Smooth muscle cell (in vitro differentiated cells): ENCODE measurements around the gene PCDHA5. TPM values are rescaled to one million over a fixed set of nuclear protein-coding genes. Genes with fewer than 3 reads are reported as not detected.

Experiments used
- DNase-seq: peaks from one replicate; lab custom pipeline; 2025; ENCODE audit not compliant: unreplicated experiment; lab: John Stamatoyannopoulos, UW
- H2AFZ ChIP-seq: fragments of 200-600 bp; sonication (generic); 2 replicates; pipeline ENCODE4 v1.6.0; 2016; ENCODE audit warnings: antibody characterized with exemption, low read depth, mild to moderate bottlenecking
- H3F3A ChIP-seq: fragments of 200-600 bp; sonication (generic); 2 replicates; pipeline ENCODE4 v1.6.0; 2017; ENCODE audit warnings: antibody characterized with exemption, low read depth
- H3K27ac ChIP-seq: fragments of 200-600 bp; sonication (generic); 2 replicates; pipeline ENCODE4 v1.5.1; 2016; ENCODE audit warnings: low read depth, mild to moderate bottlenecking
- H3K27me3 ChIP-seq: fragments of 200-600 bp; sonication (generic); 2 replicates; pipeline ENCODE4 v1.6.1; 2016; ENCODE audit warnings: low read depth, mild to moderate bottlenecking
- H3K36me3 ChIP-seq: fragments of 200-600 bp; sonication (generic); 2 replicates; pipeline ENCODE4 v1.5.1; 2016; ENCODE audit warnings: low read depth
- H3K4me1 ChIP-seq: fragments of 200-600 bp; sonication (generic); 2 replicates; pipeline ENCODE4 v1.5.1; 2016; ENCODE audit warnings: low read depth
- H3K4me2 ChIP-seq: fragments of 200-600 bp; sonication (generic); 2 replicates; pipeline ENCODE4 v1.6.0; 2016; ENCODE audit warnings: mild to moderate bottlenecking
- H3K4me3 ChIP-seq: fragments of 200-600 bp; sonication (generic); 2 replicates; pipeline ENCODE4 v1.5.1; 2016; ENCODE audit warnings: mild to moderate bottlenecking
- H3K79me2 ChIP-seq: fragments of 200-600 bp; sonication (generic); 2 replicates; pipeline ENCODE4 v1.6.0; 2016; ENCODE audit warnings: low read depth, mild to moderate bottlenecking
- H3K9ac ChIP-seq: fragments of 200-600 bp; sonication (generic); 2 replicates; pipeline ENCODE4 v1.6.0; 2016; ENCODE audit warnings: low read depth
- H3K9me3 ChIP-seq: fragments of 200-600 bp; sonication (generic); replicated peaks from 2 replicates; pipeline ENCODE4 v1.5.1; 2016; ENCODE audit warnings: low read depth
- H4K20me1 ChIP-seq: fragments of 200-600 bp; sonication (generic); 2 replicates; pipeline ENCODE4 v1.6.0; 2016; ENCODE audit warnings: low read depth
- CTCF ChIP-seq: fragments of 200-600 bp; sonication (generic); IDR thresholded peaks from 2 replicates; pipeline ENCODE4 v1.5.1; 2017; ENCODE audit warnings: borderline replicate concordance, mild to moderate bottlenecking, antibody characterized with exemption; ENCODE audit not compliant: insufficient read depth, poor library complexity, severe bottlenecking
- WGBS: methylation state at CpG from one replicate; pipeline ENCODE4 v1.1.7; 2016; ENCODE audit warnings: low lambda C conversion rate; 5-methylcytosine and 5-hydroxymethylcytosine counted together
- polyA plus RNA-seq: library from polyadenylated mRNA; unstranded; fragments of >200 nt; fragmentation: Nextera tagmentation; extraction: Ambion mirVana; gene quantifications from 2 replicates; pipeline ENCODE4 v1.2.1, GENCODE V29; 2016
- total RNA-seq: library from RNA; depleted of rRNA; stranded (reverse); fragments of >200 nt; gene quantifications from 2 replicates; pipeline ENCODE4 v1.2.3, GENCODE V29; 2014

PCDHA5 gene
- total and polyA plus RNA-seq, 2 experiments from 2014 or later: 0.05 to 0.31 TPM

DNA sequence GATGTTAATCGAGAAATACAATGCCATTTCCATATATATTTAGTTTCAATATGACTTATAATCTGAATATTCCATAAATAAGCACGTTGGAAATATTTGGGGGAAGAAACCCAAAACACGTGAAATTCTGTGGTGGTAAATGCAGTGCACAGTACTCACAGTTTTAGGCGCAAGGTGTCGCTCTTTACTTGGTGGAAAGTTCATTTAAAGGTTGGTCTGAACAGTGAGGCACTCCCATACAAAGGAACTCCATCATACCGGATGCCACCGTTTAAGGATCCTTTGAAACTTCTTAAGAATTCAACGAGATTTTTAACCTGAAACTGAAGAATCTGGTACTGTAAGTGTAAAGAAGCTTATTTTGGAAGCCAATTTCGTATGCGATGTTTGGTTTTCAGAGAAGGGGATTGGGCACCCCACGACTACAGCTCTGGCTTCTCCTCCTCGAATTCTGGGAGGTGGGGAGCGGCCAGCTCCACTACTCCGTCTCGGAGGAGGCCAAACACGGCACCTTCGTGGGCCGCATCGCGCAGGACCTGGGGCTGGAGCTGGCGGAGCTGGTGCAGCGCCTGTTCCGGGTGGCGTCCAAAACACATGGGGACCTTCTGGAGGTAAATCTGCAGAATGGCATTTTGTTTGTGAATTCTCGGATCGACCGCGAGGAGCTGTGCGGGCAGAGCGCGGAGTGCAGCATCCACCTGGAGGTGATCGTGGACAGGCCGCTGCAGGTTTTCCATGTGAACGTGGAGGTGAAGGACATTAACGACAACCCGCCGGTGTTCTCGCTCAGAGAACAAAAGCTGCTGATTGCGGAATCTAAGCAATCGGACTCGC is 47.5 kb downstream of the PCDHA5 start, which contains the start of gene PCDHA11:
TSS of gene PCDHA11 (plus strand) at position 237 of the 834 bp plus-strand sequence. CDS start at position 384, 147 bp downstream.
- TF ChIP-seq CTCF: peak; percentile 26
- WGBS: 57% methylated on average over 41 of the region's 41 CpGs
- H3K36me3 ChIP-seq: no peaks in the 10 kb centered on the region
- H3K27ac ChIP-seq: no peak within 1 kb of the TSS
- H4K20me1 ChIP-seq: peaks cover 4% of the 10 kb centered on the region
- peak within 1 kb of the TSS; percentile 71 for H3K4me2 ChIP-seq
- H3F3A ChIP-seq: no peaks in the 10 kb centered on the region
- no peak within 1 kb of the TSS for H2AFZ ChIP-seq
- H3K4me3 ChIP-seq: peak within 1 kb of the TSS; percentile 47
- no peaks in the 10 kb centered on the region for H3K9me3 ChIP-seq
- no peak within 1 kb of the TSS for H3K9ac ChIP-seq
- peaks cover 4% of the 10 kb centered on the region for H3K79me2 ChIP-seq
- no peak for DNase-seq
- H3K27me3 ChIP-seq: no peaks in the 10 kb centered on the region
- H3K4me1 ChIP-seq: no peaks in the 10 kb centered on the region

- no peaks in the 10 kb centered on the region for H3K36me3 ChIP-seq
- H3K9ac ChIP-seq: no peak overlapping the region
- H3K4me2 ChIP-seq: peak overlapping the region; percentile 71
- H3K27me3 ChIP-seq: no peaks in the 10 kb centered on the region
- no peaks in the 10 kb centered on the region for H3K9me3 ChIP-seq
- no peak overlapping the region for H2AFZ ChIP-seq
- H3K4me1 ChIP-seq: peaks cover 4% of the 10 kb centered on the region
- WGBS: 97% methylated on average over 5 of the region's 5 CpGs
- no peaks in the 10 kb centered on the region for H3F3A ChIP-seq
- no peak overlapping the region for H3K27ac ChIP-seq
- DNase-seq: no peak
- TF ChIP-seq CTCF: peak; percentile 19
- peaks cover 4% of the 10 kb centered on the region for H3K79me2 ChIP-seq
- peak overlapping the region; percentile 47 for H3K4me3 ChIP-seq
- peaks cover 4% of the 10 kb centered on the region for H4K20me1 ChIP-seq
These were observed 48.1 kb downstream of the PCDHA5 start for GRCh38 chr5:140869555-140869886.

GRCh38 chr5:140870221-140871201 is 49.1 kb downstream of the PCDHA5 start:
- WGBS: 98% methylated on average over 95 of the region's 114 CpGs
- DNase-seq: no peak
- no peaks in the 10 kb centered on the region for H3K9me3 ChIP-seq
- peaks cover 9% of the 10 kb centered on the region for H3K4me1 ChIP-seq
- H4K20me1 ChIP-seq: no peaks in the 10 kb centered on the region
- H2AFZ ChIP-seq: no peak overlapping the region
- H3K27me3 ChIP-seq: no peaks in the 10 kb centered on the region
- no peak overlapping the region for H3K4me2 ChIP-seq
- H3F3A ChIP-seq: no peaks in the 10 kb centered on the region
- no peak overlapping the region for H3K27ac ChIP-seq
- peaks cover 2% of the 10 kb centered on the region for H3K79me2 ChIP-seq
- no peak overlapping the region for H3K9ac ChIP-seq
- TF ChIP-seq CTCF: no peak
- no peak overlapping the region for H3K4me3 ChIP-seq
- H3K36me3 ChIP-seq: no peaks in the 10 kb centered on the region

Other genes with a start within 250 kb of the PCDHA5 start
- gene CD14, start 188.4 kb upstream of the PCDHA5 start, total RNA-seq: 0.54 TPM in 1 of 2 replicates, not detected in the other
- gene CD14, start 188.4 kb upstream of the PCDHA5 start, polyA plus RNA-seq: 0.09 and 0.69 TPM in 2 replicates
- 3.3 and 11.4 TPM in 2 replicates for gene TMCO6, start 182.2 kb upstream of the PCDHA5 start, total RNA-seq
- 4.4 and 5.9 TPM in 2 replicates for gene TMCO6, start 182.2 kb upstream of the PCDHA5 start, polyA plus RNA-seq
- 24.3 and 63.0 TPM in 2 replicates for gene NDUFA2, start 174.0 kb upstream of the PCDHA5 start, total RNA-seq
- gene NDUFA2, start 174.0 kb upstream of the PCDHA5 start, polyA plus RNA-seq: 120 and 126 TPM in 2 replicates
- gene IK, start 173.8 kb upstream of the PCDHA5 start, total RNA-seq: 85.1 and 87.5 TPM in 2 replicates
- 77.6 and 79.3 TPM in 2 replicates for gene IK, start 173.8 kb upstream of the PCDHA5 start, polyA plus RNA-seq
- gene WDR55, start 156.7 kb upstream of the PCDHA5 start, total RNA-seq: 11.2 and 14.2 TPM in 2 replicates
- 20.6 and 23.6 TPM in 2 replicates for gene WDR55, start 156.7 kb upstream of the PCDHA5 start, polyA plus RNA-seq
- gene DND1, start 148.0 kb upstream of the PCDHA5 start, total RNA-seq: 0.27 and 2.2 TPM in 2 replicates
- gene DND1, start 148.0 kb upstream of the PCDHA5 start, polyA plus RNA-seq: 0.31 and 0.64 TPM in 2 replicates
- 29.4 and 54.5 TPM in 2 replicates for gene HARS1, start 130.2 kb upstream of the PCDHA5 start, total RNA-seq
- gene HARS1, start 130.2 kb upstream of the PCDHA5 start, polyA plus RNA-seq: 72.1 and 83.8 TPM in 2 replicates
- 15.3 and 19.3 TPM in 2 replicates for gene HARS2, start 130.2 kb upstream of the PCDHA5 start, total RNA-seq
- gene HARS2, start 130.2 kb upstream of the PCDHA5 start, polyA plus RNA-seq: 24.3 and 25.7 TPM in 2 replicates
- 32.9 and 39.7 TPM in 2 replicates for gene ZMAT2, start 121.2 kb upstream of the PCDHA5 start, total RNA-seq
- gene ZMAT2, start 121.2 kb upstream of the PCDHA5 start, polyA plus RNA-seq: 34.6 and 37.2 TPM in 2 replicates
- gene PCDHA1, start 35.5 kb upstream of the PCDHA5 start, total RNA-seq: 0.04 TPM in 1 of 2 replicates, not detected in the other
- gene PCDHA1, start 35.5 kb upstream of the PCDHA5 start, polyA plus RNA-seq: not detected in 2 replicates
- gene PCDHA2, start 26.8 kb upstream of the PCDHA5 start, total RNA-seq: 3.0 and 4.7 TPM in 2 replicates
- gene PCDHA2, start 26.8 kb upstream of the PCDHA5 start, polyA plus RNA-seq: 2.5 and 2.7 TPM in 2 replicates
- gene PCDHA3, start 20.6 kb upstream of the PCDHA5 start, total RNA-seq: 3.2 and 3.9 TPM in 2 replicates
- gene PCDHA3, start 20.6 kb upstream of the PCDHA5 start, polyA plus RNA-seq: 0.47 and 0.89 TPM in 2 replicates
- gene PCDHA4, start 14.5 kb upstream of the PCDHA5 start, total RNA-seq: 7.1 and 10.8 TPM in 2 replicates
- gene PCDHA4, start 14.5 kb upstream of the PCDHA5 start, polyA plus RNA-seq: 4.1 and 5.0 TPM in 2 replicates
- gene PCDHA6, start 6.3 kb downstream of the PCDHA5 start, total RNA-seq: 1.2 and 2.4 TPM in 2 replicates
- gene PCDHA6, start 6.3 kb downstream of the PCDHA5 start, polyA plus RNA-seq: 0.17 and 0.22 TPM in 2 replicates
- 2.4 and 3.1 TPM in 2 replicates for gene PCDHA7, start 12.7 kb downstream of the PCDHA5 start, total RNA-seq
- 0.37 and 1.0 TPM in 2 replicates for gene PCDHA7, start 12.7 kb downstream of the PCDHA5 start, polyA plus RNA-seq
- gene PCDHA8, start 19.6 kb downstream of the PCDHA5 start, total RNA-seq: 0.40 and 0.94 TPM in 2 replicates
- 0.40 and 0.45 TPM in 2 replicates for gene PCDHA8, start 19.6 kb downstream of the PCDHA5 start, polyA plus RNA-seq
- gene PCDHA9, start 26.8 kb downstream of the PCDHA5 start, total RNA-seq: 1.7 and 2.1 TPM in 2 replicates
- 0.27 and 0.43 TPM in 2 replicates for gene PCDHA9, start 26.8 kb downstream of the PCDHA5 start, polyA plus RNA-seq
- 16.1 and 19.6 TPM in 2 replicates for gene PCDHA10, start 34.3 kb downstream of the PCDHA5 start, total RNA-seq
- 9.0 and 10.1 TPM in 2 replicates for gene PCDHA10, start 34.3 kb downstream of the PCDHA5 start, polyA plus RNA-seq
- 2.1 and 3.8 TPM in 2 replicates for gene PCDHA11, start 47.3 kb downstream of the PCDHA5 start, total RNA-seq
- gene PCDHA11, start 47.3 kb downstream of the PCDHA5 start, polyA plus RNA-seq: 1.6 and 3.0 TPM in 2 replicates
- 7.3 and 9.6 TPM in 2 replicates for gene PCDHA12, start 53.7 kb downstream of the PCDHA5 start, total RNA-seq
- 2.2 and 2.9 TPM in 2 replicates for gene PCDHA12, start 53.7 kb downstream of the PCDHA5 start, polyA plus RNA-seq
- 0.99 and 2.5 TPM in 2 replicates for gene PCDHA13, start 60.5 kb downstream of the PCDHA5 start, total RNA-seq
- gene PCDHA13, start 60.5 kb downstream of the PCDHA5 start, polyA plus RNA-seq: 0.30 and 1.3 TPM in 2 replicates
- gene PCDHAC1, start 104.7 kb downstream of the PCDHA5 start, total RNA-seq: 5.6 and 9.3 TPM in 2 replicates
- 0.13 and 0.97 TPM in 2 replicates for gene PCDHAC1, start 104.7 kb downstream of the PCDHA5 start, polyA plus RNA-seq
- 5.2 and 7.4 TPM in 2 replicates for gene PCDHAC2, start 144.9 kb downstream of the PCDHA5 start, total RNA-seq
- 3.5 and 4.7 TPM in 2 replicates for gene PCDHAC2, start 144.9 kb downstream of the PCDHA5 start, polyA plus RNA-seq
- gene PCDHB1, start 229.8 kb downstream of the PCDHA5 start, total RNA-seq: 0.04 and 0.22 TPM in 2 replicates
- not detected in 2 replicates for gene PCDHB1, start 229.8 kb downstream of the PCDHA5 start, polyA plus RNA-seq